ENCODE measurements around the gene ATP1A1.

DNA sequence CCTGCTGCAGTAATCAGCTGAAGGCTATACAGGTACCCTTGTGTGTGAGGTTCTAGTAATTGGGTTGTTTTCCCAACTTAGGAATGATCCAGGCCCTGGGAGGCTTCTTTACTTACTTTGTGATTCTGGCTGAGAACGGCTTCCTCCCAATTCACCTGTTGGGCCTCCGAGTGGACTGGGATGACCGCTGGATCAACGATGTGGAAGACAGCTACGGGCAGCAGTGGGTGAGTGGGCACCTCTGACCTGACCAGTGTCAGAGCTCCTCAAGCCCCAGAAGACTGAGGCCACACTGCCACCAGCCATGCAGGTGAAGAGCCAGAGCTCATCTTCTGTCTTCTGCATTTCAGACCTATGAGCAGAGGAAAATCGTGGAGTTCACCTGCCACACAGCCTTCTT is 27.7 kb downstream of the ATP1A1 start:
- TF ChIP-seq, protein P1, sequence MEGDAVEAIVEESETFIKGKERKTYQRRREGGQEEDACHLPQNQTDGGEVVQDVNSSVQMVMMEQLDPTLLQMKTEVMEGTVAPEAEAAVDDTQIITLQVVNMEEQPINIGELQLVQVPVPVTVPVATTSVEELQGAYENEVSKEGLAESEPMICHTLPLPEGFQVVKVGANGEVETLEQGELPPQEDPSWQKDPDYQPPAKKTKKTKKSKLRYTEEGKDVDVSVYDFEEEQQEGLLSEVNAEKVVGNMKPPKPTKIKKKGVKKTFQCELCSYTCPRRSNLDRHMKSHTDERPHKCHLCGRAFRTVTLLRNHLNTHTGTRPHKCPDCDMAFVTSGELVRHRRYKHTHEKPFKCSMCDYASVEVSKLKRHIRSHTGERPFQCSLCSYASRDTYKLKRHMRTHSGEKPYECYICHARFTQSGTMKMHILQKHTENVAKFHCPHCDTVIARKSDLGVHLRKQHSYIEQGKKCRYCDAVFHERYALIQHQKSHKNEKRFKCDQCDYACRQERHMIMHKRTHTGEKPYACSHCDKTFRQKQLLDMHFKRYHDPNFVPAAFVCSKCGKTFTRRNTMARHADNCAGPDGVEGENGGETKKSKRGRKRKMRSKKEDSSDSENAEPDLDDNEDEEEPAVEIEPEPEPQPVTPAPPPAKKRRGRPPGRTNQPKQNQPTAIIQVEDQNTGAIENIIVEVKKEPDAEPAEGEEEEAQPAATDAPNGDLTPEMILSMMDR (IDR thresholded peaks at IDR 0.05) = no peak
- no peak for TF ChIP-seq POLR2A (IDR thresholded peaks at IDR 0.05)

Data from vagina (tissue), 2 donors.